ENCODE data around the gene ANTXR1.

The ANTXR1 gene

GRCh38 chr2:69062307-69062962, 49.5 kb downstream of the ANTXR1 start (continued):
- TF ChIP-seq ISL1 (CRISPR knock-in tag; IDR thresholded peaks at IDR 0.05) = no peak

DNA sequence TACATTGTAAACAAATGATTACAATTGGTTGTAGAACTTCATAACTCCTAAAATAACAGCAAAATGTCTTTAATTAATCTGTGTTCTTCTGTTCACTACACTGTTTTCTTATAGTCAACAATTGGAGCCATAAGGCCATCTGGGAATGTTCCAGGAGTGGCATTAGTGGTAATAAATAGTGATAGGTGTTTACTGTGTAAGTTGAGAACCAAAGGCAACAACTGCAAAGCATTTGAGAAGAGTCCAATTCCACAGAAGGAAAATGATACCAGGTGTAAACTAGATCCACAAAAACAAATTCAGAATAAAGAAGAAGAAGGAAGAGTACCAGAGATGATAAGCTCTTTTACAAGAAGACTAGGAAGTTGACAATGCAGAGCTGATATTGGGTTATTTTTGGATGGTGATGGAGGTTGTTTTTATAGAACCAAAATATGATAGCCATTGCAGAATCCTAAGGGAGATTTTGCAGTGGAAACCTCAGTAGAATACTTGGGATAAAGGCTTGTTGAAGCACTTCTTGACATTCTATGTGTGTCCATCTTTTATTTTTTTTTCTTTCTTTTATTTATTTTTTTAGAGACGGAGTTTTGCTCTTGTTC, 52.9 kb downstream of the ANTXR1 start:
- TF ChIP-seq ZNF70 (CRISPR knock-in tag; IDR thresholded peaks at IDR 0.05) = no peak
- TF ChIP-seq TOX (CRISPR knock-in tag; IDR thresholded peaks at IDR 0.05; ENCODE audit: borderline replicate concordance) = no peak
- no peak for TF ChIP-seq GLIS3 (CRISPR knock-in tag; IDR thresholded peaks at IDR 0.05)
- TF ChIP-seq ZFP3 (CRISPR knock-in tag; IDR thresholded peaks at IDR 0.05) = no peak
- TF ChIP-seq SNAI2 (CRISPR knock-in tag; IDR thresholded peaks at IDR 0.05) = no peak
- TF ChIP-seq, protein P1, sequence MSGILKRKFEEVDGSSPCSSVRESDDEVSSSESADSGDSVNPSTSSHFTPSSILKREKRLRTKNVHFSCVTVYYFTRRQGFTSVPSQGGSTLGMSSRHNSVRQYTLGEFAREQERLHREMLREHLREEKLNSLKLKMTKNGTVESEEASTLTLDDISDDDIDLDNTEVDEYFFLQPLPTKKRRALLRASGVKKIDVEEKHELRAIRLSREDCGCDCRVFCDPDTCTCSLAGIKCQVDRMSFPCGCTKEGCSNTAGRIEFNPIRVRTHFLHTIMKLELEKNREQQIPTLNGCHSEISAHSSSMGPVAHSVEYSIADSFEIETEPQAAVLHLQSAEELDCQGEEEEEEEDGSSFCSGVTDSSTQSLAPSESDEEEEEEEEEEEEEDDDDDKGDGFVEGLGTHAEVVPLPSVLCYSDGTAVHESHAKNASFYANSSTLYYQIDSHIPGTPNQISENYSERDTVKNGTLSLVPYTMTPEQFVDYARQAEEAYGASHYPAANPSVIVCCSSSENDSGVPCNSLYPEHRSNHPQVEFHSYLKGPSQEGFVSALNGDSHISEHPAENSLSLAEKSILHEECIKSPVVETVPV (CRISPR knock-in tag; IDR thresholded peaks at IDR 0.05) = no peak
- TF ChIP-seq CREB5 (CRISPR knock-in tag; IDR thresholded peaks at IDR 0.05; ENCODE audit: low read depth) = no peak
- no peak for TF ChIP-seq ZNF8 (CRISPR knock-in tag; IDR thresholded peaks at IDR 0.05)
- TF ChIP-seq TSHZ2 (CRISPR knock-in tag; IDR thresholded peaks at IDR 0.05) = no peak
- TF ChIP-seq ESRRG (CRISPR knock-in tag; IDR thresholded peaks at IDR 0.05) = no peak
- no peak for TF ChIP-seq ZNF565 (CRISPR knock-in tag; conservative IDR thresholded peaks at IDR 0.05; ENCODE audit: low read depth)
- TF ChIP-seq, protein P2, sequence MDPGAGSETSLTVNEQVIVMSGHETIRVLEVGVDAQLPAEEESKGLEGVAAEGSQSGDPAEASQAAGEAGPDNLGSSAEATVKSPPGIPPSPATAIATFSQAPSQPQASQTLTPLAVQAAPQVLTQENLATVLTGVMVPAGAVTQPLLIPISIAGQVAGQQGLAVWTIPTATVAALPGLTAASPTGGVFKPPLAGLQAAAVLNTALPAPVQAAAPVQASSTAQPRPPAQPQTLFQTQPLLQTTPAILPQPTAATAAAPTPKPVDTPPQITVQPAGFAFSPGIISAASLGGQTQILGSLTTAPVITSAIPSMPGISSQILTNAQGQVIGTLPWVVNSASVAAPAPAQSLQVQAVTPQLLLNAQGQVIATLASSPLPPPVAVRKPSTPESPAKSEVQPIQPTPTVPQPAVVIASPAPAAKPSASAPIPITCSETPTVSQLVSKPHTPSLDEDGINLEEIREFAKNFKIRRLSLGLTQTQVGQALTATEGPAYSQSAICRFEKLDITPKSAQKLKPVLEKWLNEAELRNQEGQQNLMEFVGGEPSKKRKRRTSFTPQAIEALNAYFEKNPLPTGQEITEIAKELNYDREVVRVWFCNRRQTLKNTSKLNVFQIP (CRISPR knock-in tag; IDR thresholded peaks at IDR 0.05; ENCODE audit: borderline replicate concordance, low read depth) = no peak
- no peak for TF ChIP-seq PPARA (CRISPR knock-in tag; IDR thresholded peaks at IDR 0.05; ENCODE audit: borderline replicate concordance)
- TF ChIP-seq BACH2 (CRISPR knock-in tag; IDR thresholded peaks at IDR 0.05; ENCODE audit: borderline replicate concordance) = no peak
- no peak for TF ChIP-seq TCF4 (CRISPR knock-in tag; IDR thresholded peaks at IDR 0.05; ENCODE audit: borderline replicate concordance)
- TF ChIP-seq RARB (CRISPR knock-in tag; IDR thresholded peaks at IDR 0.05) = no peak
- no peak for TF ChIP-seq ARNTL (CRISPR knock-in tag; IDR thresholded peaks at IDR 0.05; ENCODE audit: borderline replicate concordance, low read depth)
- no peak for TF ChIP-seq ZFP30 (CRISPR knock-in tag; IDR thresholded peaks at IDR 0.05)
- no peak for ATAC-seq

- ATAC-seq = no peak
- TF ChIP-seq ZNF565 (CRISPR knock-in tag; conservative IDR thresholded peaks at IDR 0.05; ENCODE audit: low read depth) (no peak), GLIS3 (CRISPR knock-in tag; IDR thresholded peaks at IDR 0.05) (no peak), SNAI2 (CRISPR knock-in tag; IDR thresholded peaks at IDR 0.05) (no peak), ESRRG (CRISPR knock-in tag; IDR thresholded peaks at IDR 0.05) (no peak), ISL1 (CRISPR knock-in tag; IDR thresholded peaks at IDR 0.05) (no peak), TOX (CRISPR knock-in tag; IDR thresholded peaks at IDR 0.05; ENCODE audit: borderline replicate concordance) (no peak), ARNTL (CRISPR knock-in tag; IDR thresholded peaks at IDR 0.05; ENCODE audit: borderline replicate concordance, low read depth) (no peak), ZNF70 (CRISPR knock-in tag; IDR thresholded peaks at IDR 0.05) (no peak), ZC3H10 (CRISPR knock-in tag; IDR thresholded peaks at IDR 0.05) (no peak), ZFP3 (CRISPR knock-in tag; IDR thresholded peaks at IDR 0.05) (no peak), RARB (CRISPR knock-in tag; IDR thresholded peaks at IDR 0.05) (no peak), TCF4 (CRISPR knock-in tag; IDR thresholded peaks at IDR 0.05; ENCODE audit: borderline replicate concordance) (no peak)
- TF ChIP-seq, protein P1 (CRISPR knock-in tag; IDR thresholded peaks at IDR 0.05) = no peak
- TF ChIP-seq, protein P2 (CRISPR knock-in tag; IDR thresholded peaks at IDR 0.05; ENCODE audit: borderline replicate concordance, low read depth) = no peak
Measured at GRCh38 chr2:69067026-69067630, 54.1 kb downstream of the ANTXR1 start.
